GM21619 (cell line): Measurements from ENCODE around the gene ALDH2.
"Not testable (repeated sequence)": the region's sequence is repeated elsewhere in the genome, so short reads cannot be mapped to it uniquely, and the experiment has no call there.

Source experiments
- ATAC-seq: cut with Tn5 transposase; IDR thresholded peaks from one replicate; pipeline ENCODE4 v1.9.1; 2021; ENCODE audit not compliant: unreplicated experiment

ALDH2 gene

GRCh38 chr12:111824312-111824711 is 57.6 kb downstream of the ALDH2 start:
- ATAC-seq, result not testable (repeated sequence)

GRCh38 chr12:111825509-111825908 is 58.8 kb downstream of the ALDH2 start:
- no peak for ATAC-seq

- ATAC-seq, result no peak
These were observed 59.6 kb downstream of the ALDH2 start for GRCh38 chr12:111826316-111826715.

- ATAC-seq, result no peak
These were observed 60.3 kb downstream of the ALDH2 start for GRCh38 chr12:111826992-111827391.

GRCh38 chr12:111827907-111828306 is 61.2 kb downstream of the ALDH2 start:
- no peak for ATAC-seq

- ATAC-seq, result no peak
These were observed 61.7 kb downstream of the ALDH2 start for GRCh38 chr12:111828338-111828979.

- ATAC-seq, result not testable (repeated sequence)
These were observed 62.9 kb downstream of the ALDH2 start for GRCh38 chr12:111829635-111830034.

- not testable (repeated sequence) for ATAC-seq
These were observed 68.1 kb downstream of the ALDH2 start for GRCh38 chr12:111834740-111835386.

- ATAC-seq, result not testable (repeated sequence)
These were observed 68.9 kb downstream of the ALDH2 start for GRCh38 chr12:111835531-111836181.

GRCh38 chr12:111838353-111838752 is 71.6 kb downstream of the ALDH2 start:
- ATAC-seq, result no peak

GRCh38 chr12:111840807-111841206 is 74.1 kb downstream of the ALDH2 start:
- no peak for ATAC-seq

- ATAC-seq, result no peak
These were observed 74.6 kb downstream of the ALDH2 start for GRCh38 chr12:111841236-111841749.

- ATAC-seq, result peak; percentile 70
These were observed 75.2 kb downstream of the ALDH2 start, which contains the start of gene MAPKAPK5 for GRCh38 chr12:111841750-111842555. TSS of gene MAPKAPK5 (plus strand) at chr12:111842228. CDS start at chr12:111842734, 506 bp downstream.

- peak; percentile 20 for ATAC-seq
These were observed 76.0 kb downstream of the ALDH2 start for GRCh38 chr12:111842556-111843396.

- ATAC-seq, result no peak
These were observed 79.3 kb downstream of the ALDH2 start for GRCh38 chr12:111846016-111846415.

- ATAC-seq, result no peak
These were observed 83.8 kb downstream of the ALDH2 start for GRCh38 chr12:111850526-111850925.

GRCh38 chr12:111858186-111858585 is 91.5 kb downstream of the ALDH2 start:
- ATAC-seq, result no peak

GRCh38 chr12:111858778-111859177 is 92.0 kb downstream of the ALDH2 start:
- ATAC-seq, result no peak

GRCh38 chr12:111864913-111865312 is 98.2 kb downstream of the ALDH2 start:
- no peak for ATAC-seq
